ENCODE results near the gene PMPCA.

PMPCA gene

DNA sequence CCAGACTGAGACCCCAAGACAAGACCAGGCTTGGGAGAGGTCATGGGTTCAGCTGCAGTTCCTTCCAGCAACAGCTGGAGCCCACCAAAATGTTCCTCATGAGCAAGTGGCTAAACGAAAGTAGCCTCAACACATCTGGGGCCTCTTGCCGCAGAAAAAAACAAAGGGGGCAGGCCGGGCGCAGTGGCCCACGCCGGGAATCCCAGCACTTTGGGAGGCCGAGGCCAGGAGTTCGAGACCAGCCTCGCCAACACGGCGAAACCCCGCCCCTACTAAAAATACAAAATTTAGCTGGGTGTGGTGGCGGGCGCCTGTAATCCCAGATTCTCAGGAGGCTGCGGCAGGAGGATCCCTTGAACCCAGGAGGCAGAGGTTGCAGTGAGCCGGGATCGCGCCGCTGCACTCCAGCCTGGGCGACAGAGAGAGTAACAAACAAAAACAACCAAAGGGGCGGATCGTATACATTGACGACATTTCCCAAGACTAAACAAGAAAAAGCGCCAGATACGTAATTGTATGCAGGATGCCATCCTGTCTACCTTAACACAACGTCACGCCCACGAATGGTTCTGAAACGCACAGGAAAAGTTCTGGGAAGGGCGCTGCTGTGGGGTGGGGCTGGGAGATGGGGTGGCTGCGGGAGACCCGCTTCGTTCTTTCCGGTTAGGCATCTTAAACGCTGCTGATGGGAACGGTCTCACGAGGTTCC is 27.5 kb downstream of the PMPCA start:
- DNase-seq (ENCODE audit: low read depth) = peak; percentile 12
- TF ChIP-seq, protein P1, sequence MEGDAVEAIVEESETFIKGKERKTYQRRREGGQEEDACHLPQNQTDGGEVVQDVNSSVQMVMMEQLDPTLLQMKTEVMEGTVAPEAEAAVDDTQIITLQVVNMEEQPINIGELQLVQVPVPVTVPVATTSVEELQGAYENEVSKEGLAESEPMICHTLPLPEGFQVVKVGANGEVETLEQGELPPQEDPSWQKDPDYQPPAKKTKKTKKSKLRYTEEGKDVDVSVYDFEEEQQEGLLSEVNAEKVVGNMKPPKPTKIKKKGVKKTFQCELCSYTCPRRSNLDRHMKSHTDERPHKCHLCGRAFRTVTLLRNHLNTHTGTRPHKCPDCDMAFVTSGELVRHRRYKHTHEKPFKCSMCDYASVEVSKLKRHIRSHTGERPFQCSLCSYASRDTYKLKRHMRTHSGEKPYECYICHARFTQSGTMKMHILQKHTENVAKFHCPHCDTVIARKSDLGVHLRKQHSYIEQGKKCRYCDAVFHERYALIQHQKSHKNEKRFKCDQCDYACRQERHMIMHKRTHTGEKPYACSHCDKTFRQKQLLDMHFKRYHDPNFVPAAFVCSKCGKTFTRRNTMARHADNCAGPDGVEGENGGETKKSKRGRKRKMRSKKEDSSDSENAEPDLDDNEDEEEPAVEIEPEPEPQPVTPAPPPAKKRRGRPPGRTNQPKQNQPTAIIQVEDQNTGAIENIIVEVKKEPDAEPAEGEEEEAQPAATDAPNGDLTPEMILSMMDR (conservative IDR thresholded peaks at IDR 0.05; ENCODE audit: low read length) = no peak
- H3K4me3 ChIP-seq (ENCODE audit: low read length) = peak overlapping the region; percentile 71

DNA sequence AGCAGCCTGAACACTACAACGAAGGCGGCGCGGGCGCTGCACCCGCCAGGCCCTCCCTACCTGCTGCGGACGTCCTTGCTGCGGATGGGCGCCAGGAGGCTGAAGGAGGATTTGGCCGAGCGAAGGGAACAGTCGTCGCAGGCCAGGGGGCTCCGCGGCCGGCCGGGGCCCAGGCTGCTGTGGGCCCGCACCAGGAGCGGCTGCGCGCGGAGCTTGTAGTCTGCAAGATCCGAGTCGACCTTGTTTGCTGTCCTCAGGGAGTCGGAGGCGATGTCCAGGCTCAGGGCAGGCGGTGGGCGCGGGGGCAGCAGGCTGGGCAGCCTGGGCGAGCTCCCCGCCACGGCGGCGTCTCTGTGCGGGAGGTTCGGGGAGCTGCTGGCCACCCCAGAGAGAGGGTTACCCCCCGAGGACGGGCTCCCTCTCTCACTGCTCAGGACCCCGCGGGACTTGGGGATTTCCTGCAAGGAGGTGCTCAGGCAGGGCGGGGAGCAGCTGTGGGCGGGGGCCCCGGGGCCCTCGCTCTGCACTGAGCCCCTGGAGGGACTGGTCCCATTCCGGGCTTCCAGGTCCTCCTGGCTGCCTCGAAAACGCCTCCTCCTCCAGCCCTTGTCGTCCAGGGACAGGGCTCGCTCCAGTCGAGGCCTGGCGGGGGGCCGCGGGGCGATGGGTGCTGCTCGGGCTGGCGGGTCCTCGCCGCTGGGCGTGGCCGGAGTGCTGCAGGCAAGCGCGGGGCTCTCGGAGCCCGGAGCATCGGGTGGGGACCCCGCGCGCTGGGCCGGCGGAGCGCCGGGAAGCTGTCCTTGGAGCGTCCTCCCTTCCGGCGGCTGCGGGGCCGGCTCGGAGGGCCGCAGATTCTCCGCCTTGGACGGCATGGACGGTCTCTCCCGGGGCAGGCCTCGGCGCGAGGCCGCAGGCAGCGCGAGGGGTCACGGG is 28.4 kb downstream of the PMPCA start:
- H3K4me3 ChIP-seq (ENCODE audit: low read length) = peak overlapping the region; percentile 71
- TF ChIP-seq, protein P1 (conservative IDR thresholded peaks at IDR 0.05; ENCODE audit: low read length) = no peak
- DNase-seq (ENCODE audit: low read depth) = peak; percentile 13

DNA sequence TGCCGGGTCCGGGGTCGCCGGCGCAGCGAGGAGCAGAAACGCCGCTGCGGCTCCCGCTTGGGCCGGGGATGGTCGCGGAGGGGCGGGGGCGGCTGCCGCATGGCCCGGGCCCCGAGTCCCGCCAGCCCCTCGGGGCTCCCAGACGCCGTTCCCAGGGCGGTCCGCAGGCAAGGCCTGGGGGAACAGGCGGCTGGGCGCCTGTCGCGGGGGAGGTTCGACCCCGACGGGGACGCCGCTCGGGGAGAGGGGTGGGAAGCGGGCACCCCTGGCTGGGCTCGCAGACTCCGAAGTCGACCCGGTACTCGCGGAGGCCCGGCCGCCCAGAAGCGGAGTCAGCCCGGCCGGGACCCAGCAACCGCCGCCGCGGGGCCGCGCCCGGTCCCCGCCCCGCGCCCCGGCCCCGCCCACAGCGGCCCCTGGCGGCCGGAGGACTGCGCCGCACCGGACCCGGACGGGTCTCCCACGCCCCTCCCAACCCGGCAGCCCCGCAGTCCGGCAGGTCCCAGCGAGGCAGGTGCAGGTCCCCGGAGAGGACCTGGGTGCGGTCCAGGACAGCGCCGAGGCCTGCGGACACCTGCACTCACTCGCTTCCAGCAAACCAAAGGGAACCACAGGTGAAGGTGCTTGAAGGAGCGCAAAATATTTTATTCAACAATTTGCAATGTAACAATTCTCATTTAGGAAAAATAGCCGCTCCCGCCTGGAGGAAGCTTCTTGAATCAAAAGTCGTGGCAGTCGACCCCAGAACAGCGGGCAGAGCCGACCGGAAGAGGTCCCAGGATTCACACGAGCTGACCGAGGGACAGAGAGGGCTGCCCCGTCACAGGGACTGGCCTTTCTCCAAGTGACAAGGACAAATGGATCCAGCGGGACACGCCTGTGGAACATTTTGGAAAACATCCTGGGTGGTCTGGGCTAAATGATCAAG is 29.3 kb downstream of the PMPCA start, which contains the start of gene INPP5E:
Gene INPP5E, minus strand, starts transcription at position 365 of the 928 bp plus-strand sequence. CDS start 426 bp downstream, outside the sequence.
- H3K4me3 ChIP-seq (ENCODE audit: low read length) = peak within 1 kb of the TSS; percentile 71
- DNase-seq (ENCODE audit: low read depth) = peak; percentile 72
- TF ChIP-seq, protein P1 (conservative IDR thresholded peaks at IDR 0.05; ENCODE audit: low read length) = peak; percentile 42

DNA sequence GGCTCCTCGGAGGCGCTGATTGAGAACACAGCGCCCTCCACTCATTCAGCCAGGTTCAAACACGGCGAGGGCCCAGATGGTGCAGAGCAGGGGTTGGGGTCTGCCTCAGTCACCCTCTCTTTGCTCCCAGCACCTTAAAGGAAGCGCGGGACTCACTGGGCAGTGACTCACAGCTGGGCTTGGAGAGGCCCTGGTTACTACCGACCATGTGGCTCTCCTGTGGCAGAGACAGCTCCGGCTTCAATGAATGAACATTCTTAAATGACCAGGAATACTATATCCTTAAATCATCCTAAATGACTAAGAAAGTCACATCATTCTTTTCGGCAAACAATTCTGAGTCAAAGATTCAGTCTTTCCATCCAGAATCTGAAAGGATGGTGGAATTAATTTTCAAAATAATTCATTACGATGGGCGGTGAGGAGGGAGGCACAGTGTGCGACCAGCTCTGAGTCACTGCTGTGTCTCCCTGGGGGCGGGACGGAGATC is 30.8 kb downstream of the PMPCA start:
- TF ChIP-seq, protein P1 (conservative IDR thresholded peaks at IDR 0.05; ENCODE audit: low read length) = no peak
- DNase-seq (ENCODE audit: low read depth) = no peak
- no peak overlapping the region for H3K4me3 ChIP-seq (ENCODE audit: low read length)

DNA sequence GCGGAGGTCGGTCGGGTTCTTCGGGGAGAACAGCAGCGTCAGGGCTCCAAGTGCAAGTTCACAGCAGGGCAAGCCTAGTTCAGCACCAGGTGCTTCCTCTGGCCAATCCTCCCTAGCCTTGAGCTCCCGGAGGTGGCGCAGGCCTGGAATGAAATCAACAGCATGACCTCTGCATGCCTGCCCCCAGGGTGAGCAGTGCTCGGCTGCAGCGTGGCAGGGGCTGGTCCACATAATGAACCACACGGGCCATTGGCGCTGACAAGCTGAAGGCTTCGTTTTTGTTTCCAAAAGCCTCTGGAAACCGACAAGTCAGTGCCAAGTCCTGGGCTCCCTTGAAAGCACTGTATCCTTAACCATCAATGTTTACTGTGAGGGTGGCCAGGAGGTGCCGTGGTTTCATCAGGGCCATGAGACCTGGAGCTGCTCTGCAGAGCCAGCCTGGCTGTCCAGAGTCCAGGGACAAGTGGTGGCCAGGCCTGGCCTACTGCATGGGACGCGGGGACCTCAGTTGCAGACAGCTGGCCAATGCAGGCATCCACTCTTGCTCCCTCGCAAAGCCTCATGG is 31.3 kb downstream of the PMPCA start:
- H3K4me3 ChIP-seq (ENCODE audit: low read length) = no peak overlapping the region
- TF ChIP-seq, protein P1 (conservative IDR thresholded peaks at IDR 0.05; ENCODE audit: low read length) = no peak
- no peak for DNase-seq (ENCODE audit: low read depth)

DNA sequence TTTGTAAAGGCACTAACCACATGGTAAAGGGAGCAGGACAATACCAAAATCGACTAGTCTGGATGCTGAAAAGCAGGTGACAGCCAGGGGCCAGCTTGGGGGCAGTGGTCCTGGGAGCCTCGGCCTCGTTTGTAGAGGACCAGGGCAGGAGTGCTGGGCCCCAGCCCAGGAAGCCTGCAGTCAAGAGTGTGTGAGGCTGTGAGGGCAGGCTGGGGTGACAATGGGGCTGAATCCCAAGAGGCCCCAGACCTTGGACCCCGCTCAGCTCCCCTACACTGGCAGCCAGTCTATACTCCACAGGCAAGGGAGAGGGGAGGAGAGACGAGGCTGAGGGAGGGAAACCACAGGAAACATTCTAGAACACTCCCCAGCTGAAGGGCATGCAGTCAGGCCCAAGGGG is 31.8 kb downstream of the PMPCA start:
- DNase-seq (ENCODE audit: low read depth) = no peak
- no peak overlapping the region for H3K4me3 ChIP-seq (ENCODE audit: low read length)

More for the DNA sequence above, 31.8 kb downstream of the PMPCA start:
- TF ChIP-seq, protein P1 (conservative IDR thresholded peaks at IDR 0.05; ENCODE audit: low read length) = no peak

Data from AG10803 (cell line).